Cerebellar cortex (tissue), 1 donor: ENCODE results near the gene CACNA1I.
A peak's percentile ranks its signal among the peaks of the same experiment; 100 is the strongest.
"Not testable (repeated sequence)": the region's sequence is repeated elsewhere in the genome, so short reads cannot be mapped to it uniquely, and the experiment has no call there.

Source experiments
- DNase-seq: peaks from one replicate; pipeline ENCODE4 v3.0.0-alpha.2; 2015; ENCODE audit warnings: low spot score

The CACNA1I gene

DNA sequence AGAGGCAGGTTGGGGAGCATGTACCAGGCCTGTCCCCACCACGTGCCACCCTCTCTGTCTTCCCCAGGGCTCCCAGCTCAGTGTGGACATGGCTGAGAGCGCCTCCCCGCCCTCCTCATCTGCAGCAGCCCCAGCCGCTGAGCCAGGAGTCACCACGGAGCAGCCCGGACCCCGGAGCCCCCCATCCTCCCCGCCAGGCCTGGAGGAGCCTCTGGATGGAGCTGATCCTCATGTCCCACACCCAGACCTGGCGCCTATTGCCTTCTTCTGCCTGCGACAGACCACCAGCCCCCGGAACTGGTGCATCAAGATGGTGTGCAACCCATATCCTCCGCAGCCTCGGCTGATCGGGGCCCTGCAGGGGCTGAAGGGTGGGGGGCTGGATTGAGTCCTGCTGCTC is at the start of gene CACNA1I:
CACNA1I (plus strand) TSS at position 89 of the 400 bp plus-strand sequence; CDS start at position 89, 0 bp downstream.
- no peak for DNase-seq

DNA sequence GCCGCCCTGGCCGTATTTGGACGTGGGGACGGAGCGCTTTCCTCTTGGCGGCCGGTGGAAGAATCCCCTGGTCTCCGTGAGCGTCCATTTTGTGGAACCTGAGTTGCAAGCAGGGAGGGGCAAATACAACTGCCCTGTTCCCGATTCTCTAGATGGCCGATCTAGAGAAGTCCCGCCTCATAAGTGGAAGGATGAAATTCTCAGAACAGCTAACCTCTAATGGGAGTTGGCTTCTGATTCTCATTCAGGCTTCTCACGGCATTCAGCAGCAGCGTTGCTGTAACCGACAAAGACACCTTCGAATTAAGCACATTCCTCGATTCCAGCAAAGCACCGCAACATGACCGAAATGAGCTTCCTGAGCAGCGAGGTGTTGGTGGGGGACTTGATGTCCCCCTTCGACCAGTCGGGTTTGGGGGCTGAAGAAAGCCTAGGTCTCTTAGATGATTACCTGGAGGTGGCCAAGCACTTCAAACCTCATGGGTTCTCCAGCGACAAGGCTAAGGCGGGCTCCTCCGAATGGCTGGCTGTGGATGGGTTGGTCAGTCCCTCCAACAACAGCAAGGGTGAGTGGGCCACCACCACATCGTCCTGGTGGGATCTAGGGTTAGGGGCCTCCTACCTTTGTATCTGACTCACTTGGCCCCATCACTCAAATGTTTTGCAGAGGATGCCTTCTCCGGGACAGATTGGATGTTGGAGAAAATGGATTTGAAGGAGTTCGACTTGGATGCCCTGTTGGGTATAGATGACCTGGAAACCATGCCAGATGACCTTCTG is 49.3 kb upstream of the CACNA1I start:
- DNase-seq, result peak; percentile 63

DNA sequence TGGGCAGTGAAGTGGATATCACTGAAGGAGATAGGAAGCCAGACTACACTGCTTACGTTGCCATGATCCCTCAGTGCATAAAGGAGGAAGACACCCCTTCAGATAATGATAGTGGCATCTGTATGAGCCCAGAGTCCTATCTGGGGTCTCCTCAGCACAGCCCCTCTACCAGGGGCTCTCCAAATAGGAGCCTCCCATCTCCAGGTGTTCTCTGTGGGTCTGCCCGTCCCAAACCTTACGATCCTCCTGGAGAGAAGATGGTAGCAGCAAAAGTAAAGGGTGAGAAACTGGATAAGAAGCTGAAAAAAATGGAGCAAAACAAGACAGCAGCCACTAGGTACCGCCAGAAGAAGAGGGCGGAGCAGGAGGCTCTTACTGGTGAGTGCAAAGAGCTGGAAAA is 48.5 kb upstream of the CACNA1I start:
- DNase-seq, result not testable (repeated sequence)

DNA sequence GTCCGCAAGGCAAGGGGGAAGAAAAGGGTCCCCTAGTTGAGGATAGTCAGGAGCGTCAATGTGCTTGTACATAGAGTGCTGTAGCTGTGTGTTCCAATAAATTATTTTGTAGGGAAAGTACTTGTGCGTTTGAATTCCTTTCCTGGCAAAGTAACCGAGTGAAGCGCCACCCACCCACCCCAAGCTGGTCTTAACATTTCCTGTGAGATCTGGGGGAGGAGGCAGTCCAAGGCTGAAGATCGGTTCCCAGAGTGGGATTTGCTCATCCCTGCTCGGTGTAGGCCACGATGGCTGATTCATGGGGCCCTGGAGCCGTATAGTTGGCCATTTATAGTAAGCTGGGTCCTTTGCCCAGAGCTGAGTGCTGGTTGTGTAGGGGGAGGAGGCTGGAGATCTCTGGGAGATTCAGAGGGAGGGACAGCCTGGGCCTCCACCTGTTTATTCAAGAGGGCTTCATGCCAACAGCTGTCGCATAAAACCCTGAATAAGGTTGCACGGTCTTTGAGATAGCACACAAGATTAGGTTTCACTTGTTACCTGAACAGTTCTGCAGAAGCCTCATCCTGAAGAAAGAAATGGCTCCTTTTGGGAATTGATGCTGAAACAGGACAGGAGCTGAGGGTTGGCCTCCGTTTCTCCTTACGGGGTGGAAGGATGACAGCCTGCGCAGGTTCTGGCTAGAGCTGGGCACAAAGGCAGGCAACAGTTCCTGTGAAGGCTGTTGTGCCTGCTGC is 47.8 kb upstream of the CACNA1I start:
- peak; percentile 76 for DNase-seq

DNA sequence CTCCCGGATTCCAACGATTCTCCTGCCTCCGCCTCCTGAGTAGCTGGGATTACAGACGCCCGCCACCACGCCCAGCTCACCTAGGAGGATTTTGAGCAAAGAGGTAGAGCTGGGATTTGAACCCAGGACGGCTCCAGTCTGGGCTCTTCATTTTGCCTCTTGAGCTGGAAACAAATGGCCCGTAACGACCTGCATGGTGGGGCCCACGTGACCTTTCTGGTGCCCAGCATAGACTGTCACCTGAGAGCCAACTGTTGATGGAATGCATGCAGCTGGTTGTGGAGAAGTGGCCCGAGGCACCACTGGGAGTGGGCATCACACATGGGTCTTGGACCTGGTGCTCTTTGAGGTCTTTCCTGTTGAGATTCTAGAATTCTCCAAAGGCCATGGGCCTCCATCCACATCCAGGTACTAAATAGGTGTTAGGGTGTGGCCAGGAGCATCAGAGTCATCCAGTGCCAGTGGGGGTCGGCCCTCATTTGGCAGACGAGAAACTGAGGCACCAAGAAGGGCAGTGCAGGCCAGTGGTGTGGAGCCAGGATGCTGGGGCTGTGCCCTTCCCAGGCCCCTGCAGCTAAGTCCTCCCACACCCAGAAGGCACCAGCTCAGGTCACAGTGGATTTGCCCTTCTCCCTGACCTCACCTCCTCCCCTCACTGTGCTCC is 46.3 kb upstream of the CACNA1I start:
- peak; percentile 57 for DNase-seq

DNA sequence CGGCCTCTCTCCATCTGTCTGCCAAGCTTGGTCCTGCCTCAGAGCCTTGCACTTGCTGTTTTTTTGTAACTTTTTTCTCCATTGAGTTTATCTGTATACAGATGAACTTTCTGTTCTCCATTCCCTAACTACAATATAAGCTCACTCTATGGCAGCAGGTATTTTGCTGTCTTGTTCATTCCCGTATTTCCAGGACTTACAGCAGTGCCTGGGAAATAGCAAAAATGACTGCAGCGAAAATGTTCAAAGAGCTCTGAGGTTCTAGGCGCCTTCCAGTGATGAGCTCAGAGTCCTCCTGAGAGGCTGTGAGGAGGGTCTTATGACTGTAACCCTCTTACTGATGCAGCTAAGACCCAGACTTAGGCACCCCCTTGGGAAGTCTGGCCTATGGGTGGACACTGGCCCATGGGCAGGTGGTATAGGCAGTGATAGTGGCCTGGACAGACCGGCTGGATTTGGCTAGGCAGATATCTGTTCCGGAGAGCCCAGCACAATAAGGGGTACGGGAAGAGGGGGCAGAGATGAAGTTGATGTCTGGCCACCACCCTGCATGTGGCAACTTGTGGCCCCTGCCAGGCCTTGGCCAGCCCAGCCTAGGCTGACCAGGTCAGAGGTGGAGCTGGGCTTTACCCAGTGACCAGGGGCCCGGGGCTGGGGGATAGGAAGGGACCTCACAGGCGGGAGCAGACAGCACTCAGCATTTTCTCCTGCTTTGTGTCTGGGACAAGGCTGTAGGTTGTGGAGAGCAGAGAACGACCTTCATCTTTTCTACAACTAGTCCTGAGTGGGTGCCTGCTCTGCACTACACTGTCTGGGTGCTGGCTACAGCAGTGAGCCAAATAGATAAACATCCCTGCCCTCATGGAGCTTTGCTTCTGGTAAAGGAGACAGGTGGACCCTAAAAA is 45.5 kb upstream of the CACNA1I start:
- DNase-seq, result peak; percentile 75

DNA sequence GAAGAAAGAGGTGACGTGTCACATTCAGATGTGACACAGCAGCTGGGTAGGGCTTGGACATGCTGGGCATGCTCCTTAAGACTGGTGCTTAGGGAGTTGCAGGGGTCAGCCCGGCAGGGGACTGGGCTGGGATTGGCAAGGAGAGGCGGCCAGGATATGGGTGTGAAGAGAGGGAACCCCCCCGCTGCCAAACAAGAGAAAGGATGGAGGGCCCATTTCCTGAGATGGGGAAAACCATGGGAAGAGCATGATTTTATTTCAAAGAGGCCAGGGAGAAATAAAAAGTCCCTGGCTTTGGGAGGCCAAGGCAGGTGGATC is 44.9 kb upstream of the CACNA1I start:
- no peak for DNase-seq

DNA sequence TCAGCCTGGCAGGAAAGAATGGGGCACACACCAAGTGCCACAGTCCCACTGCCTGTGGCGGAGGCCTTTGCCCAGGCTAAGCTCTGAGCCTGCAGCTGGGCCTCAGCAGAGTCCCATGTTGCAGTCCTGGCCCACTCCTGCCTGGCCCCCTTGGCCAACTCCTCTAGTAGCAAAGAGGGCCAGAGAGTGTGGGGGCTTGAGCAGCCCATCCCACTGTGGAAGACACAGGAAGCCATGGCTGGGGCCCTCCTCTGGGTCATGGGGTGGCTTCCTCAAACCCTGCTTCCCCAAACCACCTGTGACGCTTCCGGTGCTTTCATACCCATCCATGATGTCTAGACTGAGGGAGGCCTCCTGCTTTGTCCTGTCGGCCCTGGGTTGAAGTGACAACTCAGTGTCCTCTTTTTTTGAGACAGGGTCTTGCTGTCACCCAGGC is 43.8 kb upstream of the CACNA1I start:
- no peak for DNase-seq

DNA sequence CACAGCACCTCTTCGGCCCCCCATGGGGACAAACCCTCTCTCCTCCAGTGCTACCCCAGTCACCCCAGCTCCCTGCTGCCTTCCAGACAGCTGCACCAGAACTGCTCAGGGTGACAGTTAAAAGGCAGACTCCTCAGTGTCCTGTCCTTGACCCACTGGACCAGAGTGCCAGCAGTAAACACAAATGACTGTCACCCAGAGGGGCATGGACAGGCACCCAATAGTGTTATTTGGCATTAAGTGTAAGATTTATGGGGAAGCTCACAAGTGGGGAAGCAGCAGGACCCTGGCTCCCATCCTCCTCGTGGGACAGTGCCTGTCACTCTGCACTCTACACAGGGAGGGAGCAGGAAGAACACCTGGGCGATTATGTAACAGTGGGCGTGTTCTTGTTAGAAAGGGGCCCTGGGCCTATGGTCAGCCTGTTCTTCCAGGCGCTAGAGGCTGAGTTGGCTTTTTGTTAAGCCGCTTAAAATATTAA is 43.0 kb upstream of the CACNA1I start:
- peak; percentile 76 for DNase-seq

DNA sequence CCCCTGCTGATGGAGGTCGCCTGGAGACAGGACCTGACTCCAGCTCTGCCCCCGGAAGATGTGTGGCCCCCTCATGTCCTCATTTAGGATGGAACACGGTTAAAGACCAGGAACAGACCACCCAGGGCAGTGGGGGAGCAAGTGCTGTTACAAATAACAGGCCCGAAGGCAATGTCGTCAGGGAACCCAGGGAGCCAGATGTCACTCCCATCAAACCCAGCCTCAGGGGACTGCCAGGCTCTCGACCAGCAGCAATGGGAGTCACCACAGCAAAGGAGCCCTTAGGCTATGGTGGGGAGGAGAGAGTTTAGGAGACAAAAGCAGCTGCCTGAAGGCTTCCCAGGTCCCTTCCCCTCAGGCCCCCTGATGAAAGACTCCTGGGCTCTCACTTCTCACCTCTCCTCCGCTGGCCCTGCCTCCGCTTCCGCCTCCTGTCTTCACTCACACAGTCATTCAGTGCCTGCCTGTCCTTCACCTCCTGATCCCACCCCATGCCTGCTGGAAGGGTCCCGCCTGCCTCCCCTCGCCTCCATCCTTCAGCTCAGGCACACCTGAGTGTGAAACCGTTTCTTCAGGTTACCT is 42.4 kb upstream of the CACNA1I start:
- DNase-seq, result peak; percentile 64

DNA sequence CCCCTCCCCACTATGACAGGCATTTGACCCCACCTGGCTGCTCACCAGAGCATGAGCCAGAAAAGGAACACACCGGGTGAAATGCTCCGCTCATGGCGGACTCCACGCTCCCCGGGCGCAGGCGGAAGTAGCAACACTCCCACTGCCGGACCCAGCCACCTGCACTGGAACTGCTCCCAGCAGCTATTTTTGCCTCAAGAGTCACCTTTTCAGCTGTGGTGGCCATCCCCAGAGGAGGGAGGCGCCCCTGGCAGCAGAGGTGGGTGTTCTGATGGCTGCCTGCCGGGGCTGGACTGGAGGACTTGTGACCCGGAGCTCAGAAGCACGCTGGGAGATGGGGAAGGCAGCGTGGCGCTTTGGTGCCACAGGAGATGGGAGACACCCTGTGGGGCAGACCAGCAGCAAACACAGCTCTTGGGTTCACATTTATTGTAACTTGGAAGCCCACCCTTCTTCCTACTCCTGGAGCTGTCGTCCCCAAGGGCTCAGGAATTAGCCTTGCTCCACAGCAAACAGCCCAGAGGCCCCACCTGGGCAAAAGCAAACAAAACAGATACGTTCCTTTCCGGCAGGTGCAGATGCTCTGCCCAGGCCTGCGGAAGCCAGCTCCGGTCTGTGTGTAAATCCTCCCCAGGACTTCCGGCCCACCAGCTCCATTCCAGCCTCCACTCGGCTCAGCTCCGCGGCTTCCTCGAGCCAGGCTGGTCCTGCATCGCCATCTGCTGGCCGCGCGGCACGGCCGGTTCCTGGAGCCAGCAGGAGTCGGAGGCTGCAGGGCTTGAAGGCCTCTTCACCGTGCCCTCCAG is 41.7 kb upstream of the CACNA1I start:
- peak; percentile 94 for DNase-seq

DNA sequence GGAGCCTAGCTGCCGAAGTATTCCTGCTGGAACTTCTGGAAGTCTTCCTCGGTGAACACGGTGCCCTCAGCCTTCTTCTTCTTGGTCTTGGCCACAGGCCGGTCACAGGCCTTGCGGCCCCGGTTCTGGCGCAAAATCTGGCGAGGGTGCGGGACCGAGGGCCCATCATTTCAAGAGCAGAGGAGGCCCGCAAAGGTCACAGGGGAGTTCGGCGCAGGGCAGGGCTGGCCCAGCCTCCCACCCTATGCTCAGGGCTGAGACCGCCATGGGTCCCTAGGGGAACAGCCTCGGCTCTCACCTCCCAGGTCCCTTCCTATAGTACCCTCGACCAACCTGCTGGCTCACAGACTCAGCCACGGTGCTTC is 41.1 kb upstream of the CACNA1I start:
- DNase-seq, result no peak

DNA sequence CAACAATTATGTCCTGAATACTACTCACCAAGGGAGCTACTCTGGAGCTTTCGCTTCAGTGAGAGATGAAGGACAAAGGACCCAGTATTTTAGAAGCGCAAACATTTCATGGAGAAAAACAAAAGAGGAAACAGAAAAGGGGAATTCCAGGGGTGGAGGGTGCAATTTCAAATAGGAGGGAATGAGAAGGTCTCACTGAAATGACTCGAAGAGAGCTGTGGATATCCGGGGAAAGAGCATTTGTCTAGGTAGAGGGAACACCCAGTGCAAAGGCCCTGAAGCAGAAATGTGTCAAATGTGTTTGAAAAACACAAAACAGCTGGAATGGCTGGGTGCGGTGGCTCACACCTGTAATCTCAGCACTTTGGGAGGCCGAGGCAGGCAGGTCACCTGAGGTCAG is 40.4 kb upstream of the CACNA1I start:
- no peak for DNase-seq

DNA sequence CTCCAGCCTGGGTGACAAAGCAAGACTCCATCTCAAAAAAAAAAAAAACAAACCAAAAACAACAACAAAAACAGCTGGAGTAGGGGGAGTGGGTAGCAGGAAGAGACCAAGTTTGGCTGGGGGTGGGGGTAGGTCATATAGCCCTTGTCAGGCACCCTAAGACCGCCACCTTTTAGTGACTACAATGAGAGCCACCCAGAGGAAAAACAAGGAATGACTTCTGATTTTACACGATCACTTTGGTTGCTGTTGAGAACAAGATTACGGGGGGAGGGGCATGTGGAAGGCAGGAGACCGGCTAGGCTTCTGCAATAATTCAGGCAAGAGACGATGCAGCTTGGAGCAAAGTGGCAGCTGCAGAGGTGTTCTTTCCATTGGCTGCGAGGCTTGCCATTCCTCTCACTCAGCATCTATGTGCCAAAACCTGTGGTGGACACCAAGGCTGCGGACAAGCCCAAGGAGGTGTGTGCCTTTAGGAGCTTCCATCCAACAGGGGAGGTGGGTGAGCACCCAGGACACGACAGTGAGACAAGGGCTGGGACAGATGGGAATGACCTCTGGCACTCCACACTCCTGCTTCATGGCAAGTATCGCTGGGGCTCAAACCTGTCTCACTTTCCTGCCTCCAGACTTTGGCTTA is 39.7 kb upstream of the CACNA1I start:
- peak; percentile 73 for DNase-seq

DNA sequence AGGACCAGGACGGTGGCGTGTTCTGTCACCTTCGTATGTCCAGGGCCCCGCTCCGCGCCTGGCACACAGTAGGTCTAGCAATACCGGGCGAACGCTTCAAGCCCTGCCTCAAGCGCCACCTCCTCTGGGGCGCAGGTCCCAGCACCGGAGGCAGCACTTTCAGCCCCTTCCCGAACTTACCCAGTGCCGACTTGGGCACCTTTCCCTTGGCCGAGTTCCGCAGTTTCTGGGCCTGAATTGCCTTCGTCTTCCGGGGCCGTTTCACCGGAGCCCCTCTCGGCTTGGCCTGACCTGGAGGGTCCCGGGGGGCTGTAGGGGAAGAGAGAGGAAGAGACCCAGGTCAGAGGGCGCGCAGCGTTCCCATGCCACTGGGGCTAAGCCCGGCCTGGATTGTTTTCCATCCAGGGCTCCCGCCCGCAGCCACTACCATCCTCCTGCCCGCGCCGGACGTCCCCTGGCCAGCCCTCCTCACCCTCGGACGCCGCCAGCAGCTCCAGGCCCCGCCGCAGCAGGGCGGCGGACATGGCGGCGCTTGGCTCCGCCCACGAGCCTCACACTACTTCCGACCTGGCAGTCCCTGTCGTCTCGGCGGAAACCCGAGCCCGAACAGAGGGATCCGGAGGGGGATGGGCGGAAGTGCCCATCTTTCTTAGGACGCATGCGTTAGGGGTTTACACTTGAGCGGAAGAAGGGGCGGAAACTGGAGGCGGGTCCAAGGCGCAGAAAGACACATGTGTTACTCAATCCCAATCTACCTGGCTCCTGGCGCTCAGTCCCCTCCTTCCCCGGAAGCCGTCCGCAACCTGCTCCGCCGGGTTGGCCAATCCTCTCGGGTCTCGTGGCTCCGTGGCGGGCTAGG is 38.1 kb upstream of the CACNA1I start, which contains the start of gene RPS19BP1:
RPS19BP1 (minus strand) TSS at position 534 of the 859 bp plus-strand sequence; CDS start at position 524, 10 bp downstream.
- DNase-seq, result peak; percentile 100

DNA sequence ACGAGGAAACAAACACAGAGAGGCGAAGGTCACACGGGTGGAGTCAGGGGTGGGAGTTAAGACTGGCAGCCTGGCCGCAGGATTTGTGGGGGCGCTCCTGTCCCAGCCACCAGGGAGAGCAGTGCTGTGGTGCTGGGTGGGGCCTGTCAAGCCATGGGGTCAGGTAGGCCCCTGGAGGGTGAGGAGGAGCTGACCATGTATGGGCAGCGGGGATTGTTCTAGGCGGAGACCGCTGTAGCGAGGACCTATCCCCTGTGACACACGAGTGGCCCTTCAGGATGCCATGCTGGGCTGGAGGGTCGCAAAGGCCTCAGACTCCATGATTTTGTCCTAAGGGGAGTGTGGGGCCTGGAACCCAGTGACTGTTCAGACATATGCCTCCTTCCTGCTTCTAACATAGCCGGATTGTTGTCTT is 36.5 kb upstream of the CACNA1I start:
- peak; percentile 75 for DNase-seq

DNA sequence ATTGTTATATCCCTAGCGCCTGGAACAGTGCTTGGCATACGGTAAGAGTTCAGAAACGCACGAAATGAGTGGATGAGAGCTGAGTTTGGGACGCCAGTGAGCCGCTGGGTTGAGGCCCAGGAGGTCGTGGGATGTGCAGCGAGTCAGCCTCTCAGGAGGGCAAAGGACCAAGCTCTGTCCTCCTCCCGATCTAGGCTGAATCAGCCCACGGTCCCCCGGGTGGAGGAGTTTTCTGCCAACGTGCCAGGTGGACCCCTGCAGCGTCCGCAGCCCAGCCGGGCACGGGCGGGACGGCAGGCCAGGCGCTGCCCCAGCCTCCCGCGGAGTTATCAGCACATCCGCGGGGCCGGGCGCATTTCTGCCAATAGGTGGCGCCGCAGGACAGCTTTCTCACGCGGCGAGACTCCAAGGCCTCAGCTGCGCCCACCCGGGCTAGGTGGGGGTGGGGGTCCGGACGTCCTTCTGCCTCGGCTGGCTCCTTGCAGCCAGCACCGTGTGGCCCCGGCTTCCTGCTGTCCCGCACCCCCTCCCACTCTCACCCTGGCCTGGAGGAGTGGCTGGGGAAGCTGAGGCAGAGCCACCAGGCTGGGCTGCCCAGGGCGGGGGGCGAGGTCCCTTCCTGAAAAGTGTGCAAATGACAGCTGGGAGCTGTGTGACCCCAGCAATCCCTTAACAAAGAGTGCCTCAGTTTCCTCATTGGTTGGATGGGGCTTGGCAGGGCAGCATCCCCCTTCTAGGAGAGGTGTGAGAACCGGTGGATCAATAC is 35.8 kb upstream of the CACNA1I start:
- peak; percentile 77 for DNase-seq

DNA sequence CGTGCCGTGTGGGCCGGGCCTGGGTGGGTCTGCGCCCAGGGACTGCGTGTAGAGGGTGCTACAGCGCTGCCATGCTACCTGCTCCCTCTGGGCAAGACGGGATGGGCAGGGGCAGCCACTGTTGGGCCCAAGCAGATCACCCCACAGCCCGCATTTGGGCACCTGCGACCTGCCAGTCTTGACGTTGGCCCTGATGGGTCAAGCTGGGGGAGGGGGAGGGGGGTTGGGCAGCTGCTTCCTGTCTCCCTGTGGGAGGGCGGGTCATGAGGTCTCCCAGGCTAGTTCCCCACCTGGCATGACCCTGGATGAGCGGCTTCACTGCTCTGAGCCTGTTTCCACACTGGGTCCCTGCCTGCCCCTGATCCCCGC is 35.2 kb upstream of the CACNA1I start:
- no peak for DNase-seq
